RKO (cell line): ENCODE results near the gene AATK.

Source experiments
- DNase-seq: peaks from one replicate; pipeline ENCODE4 v3.0.0-alpha.2; 2016; ENCODE audit warnings: low spot score

Gene AATK

DNA sequence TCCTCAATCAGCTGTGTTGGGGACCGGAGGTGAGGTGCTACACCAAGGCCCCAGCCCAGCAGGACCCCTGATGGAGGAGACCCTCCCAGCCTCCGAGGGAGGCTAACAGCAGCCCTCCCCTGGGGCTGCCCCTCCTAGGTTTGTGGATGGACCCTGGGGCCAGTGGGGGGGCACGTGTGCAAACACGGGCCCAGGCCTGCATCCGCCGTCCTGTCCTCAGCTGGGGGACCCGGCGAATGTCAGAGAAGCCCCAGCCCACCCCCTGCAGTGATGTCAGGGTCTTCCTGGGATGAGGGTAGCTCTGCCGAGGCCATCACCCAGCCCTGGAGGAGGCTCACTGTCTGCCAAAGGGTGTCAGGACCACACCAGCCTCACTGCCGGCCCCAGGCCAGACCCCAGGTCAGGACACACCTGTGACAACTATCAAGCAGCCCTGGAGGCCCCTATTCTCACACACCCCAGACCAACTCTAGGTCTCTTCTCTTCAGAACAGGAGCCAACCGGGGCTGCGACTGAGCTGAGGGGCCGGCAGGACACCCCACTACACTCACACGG is 30.0 kb upstream of the AATK start:
- no peak for DNase-seq

DNA sequence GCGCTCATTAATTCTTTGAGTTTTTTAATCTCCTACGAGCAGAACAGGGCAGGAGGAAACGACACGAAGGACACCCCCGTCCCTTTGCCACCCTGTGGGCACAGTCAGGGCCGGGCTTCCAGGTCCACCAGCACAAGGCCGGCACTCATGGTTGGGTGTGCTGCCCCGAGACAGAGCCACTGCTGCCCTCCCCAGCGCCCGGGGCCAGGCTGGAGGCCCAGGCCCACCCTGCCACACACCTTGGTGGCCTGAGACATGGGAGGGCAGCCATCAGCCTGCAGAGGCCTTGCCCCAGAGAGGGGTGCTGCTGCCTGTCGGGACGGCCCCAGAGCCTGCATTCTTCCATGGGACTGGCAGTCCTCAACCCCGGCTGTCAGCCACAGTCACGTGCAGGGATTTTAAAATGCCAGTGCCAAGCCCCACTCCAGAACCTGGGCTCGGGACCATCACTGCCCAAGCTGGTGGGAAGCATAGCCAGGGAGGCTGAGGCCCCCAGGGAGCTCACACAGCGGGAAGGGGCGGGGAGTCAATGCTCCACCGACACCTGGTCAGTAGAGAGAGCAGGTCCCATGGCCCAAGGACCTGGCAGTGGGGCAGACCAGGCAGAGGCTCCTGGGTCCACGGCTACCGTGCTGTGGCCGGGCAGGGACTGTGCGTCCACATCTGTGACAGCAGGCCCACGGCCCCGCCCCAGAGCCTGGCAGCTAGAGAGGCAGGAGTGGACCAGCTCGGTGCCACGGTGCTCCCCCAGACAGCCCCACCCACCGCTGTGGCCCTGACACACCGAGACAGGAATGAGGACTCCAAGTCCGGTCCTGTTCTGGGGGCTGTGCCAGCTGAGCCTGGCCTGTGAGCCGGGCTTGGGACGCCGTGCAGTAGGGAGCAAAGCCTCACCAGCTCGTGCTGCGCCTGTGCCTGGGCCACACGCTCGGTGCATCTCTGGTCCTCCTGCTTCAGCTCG is 29.2 kb upstream of the AATK start:
- DNase-seq = no peak

DNA sequence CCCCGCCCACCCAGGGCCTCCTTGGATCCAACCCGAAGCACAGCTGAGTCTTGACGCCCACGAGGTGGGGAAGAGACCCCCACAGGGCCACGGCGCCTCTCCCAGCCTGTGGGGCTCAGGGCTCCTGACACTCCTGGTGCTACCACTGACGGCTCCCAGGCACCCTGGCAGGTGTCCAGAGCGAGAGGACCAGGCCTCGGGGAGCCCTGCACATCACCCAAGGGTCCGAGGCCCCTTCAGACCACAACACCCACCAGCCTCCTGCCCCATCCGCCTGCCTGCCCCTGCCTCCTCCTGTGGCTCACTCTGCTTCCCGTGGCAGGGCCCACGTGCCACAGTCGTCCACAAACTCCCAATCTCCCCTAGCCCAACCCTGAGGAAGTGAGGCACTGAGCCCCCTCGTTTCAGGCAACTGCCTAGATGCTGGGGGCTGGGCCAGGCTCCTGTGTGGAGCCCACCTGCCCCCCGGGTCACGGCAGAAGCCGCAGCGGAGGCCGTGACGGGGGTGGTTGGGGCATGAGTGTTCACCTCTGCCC is 28.3 kb upstream of the AATK start:
- DNase-seq = no peak

DNA sequence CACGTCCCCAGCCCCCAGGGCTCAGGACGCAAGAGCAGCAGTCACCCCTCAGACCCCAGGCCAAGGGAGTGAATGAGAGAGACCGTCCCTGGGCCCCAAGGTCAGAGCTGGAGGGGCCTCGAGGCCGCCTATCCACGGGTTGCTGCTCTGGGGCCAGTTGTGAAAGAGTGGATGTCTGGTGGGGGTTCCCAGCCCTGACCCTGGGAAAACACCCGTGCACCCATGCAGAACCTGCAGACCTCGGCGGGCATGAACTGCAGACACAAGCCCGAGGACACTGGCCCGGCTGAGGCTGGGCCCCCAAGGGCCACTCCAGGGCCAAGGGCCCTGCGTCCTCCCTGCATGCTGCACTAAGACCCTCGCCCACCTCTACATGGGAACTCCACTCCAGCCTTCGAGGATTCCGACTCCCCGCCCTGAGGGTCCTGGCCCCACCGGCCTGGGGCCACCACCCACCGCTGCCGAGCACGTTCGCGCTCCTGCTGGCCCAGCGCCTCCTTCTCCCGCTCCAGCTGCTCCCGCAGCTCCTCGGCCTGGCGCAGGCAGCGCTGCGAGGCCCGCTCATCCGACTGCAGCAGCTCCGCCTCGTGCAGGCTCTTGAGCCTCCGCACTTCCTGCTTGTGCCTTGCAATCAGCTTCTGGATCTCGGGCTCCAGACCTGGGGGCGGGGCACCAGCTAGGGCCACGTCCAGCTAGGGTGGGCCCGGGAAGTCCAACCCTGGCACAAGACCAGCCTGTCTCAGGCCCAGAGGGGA is 27.6 kb upstream of the AATK start:
- DNase-seq = no peak

DNA sequence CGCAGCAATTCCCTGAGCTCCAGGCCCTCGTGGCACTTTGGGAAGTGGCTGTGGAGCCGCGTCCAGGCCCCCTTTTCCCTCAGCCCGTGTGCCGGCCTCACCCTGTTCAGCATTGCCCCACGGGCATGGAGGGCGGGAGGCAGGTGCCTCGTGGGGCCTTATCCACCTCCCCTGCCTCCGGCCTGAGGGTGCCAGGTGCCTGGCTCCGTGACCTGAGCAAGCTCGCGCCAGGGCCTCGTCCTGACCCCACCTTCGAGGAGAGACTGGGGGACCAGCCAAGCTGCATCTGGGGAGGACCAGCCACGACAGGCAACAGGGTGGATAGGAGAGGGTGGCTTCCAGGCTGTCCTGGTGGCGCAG is 27.0 kb upstream of the AATK start:
- no peak for DNase-seq

DNA sequence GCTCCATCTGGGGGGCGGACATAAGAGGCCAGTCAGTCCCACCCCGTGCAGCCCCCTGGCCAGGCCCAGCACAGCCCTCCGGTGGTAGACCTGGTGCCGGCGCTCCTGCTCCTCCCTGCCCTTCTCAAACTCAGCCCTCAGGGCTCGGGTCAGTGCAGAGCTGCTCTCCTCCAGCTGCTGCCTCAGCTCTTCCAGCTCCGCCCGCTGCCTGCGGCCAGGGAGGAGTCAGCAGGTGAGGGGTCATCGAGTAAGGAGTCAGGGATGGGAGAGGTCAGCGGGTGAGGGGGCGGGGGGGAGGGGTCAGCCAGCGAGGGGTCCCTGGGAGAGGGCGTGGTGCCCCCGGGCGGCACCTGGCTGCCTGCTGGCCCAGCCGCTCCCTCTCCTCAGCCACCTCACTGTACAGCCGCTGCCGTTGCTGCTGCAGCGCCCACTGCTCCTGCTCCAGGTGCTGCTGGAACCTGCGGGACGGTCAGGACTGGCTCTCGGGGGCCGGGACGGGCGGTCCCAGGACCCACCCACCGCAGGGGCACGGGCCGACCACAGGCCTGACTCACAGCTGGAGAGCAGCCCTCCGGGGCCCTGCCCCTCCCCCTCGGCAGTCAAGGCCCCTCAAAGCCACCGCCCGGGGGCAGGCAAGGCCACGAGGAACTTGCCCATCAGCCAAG is 26.5 kb upstream of the AATK start:
- DNase-seq = no peak

DNA sequence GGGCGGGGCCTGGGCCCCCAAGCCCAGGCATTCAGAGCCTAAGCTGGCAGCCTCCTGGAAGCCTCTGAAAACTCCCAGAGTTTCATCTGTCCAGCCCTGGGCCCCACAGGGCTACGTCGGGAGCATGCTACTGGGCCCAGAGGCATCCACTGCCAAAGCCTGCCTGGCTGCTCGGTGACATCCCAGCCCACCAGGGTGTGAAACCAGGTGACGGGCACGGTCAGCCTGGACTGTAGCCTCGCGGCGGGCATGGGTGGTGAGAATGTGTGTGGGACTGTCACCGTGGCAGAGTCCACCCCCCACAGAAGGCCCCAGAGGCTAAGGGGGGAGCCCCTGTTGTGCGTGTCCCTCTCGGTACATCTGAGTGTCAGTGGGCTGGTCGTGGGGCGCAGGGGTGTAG is 25.6 kb upstream of the AATK start:
- DNase-seq = no peak

DNA sequence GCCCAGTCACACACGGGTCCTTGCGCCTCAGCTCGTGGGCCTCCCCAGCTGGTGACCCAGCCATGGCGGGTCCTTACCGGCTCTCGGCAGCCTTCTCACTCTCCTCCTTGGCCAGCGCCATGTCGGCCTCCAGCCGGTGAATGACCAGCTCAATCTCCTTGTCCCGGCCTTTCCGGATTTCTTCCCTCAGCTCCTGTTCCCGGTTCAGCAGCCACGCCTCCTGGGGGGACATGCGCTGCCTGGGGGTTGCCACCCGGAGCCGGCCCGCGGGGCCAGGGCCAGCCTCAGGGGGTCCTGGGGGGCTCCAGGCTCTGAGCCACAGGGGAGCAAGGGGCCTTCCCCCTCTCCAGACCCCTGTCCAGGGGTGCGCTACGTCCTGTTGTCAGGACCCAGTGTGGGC is 25.1 kb upstream of the AATK start:
- no peak for DNase-seq

DNA sequence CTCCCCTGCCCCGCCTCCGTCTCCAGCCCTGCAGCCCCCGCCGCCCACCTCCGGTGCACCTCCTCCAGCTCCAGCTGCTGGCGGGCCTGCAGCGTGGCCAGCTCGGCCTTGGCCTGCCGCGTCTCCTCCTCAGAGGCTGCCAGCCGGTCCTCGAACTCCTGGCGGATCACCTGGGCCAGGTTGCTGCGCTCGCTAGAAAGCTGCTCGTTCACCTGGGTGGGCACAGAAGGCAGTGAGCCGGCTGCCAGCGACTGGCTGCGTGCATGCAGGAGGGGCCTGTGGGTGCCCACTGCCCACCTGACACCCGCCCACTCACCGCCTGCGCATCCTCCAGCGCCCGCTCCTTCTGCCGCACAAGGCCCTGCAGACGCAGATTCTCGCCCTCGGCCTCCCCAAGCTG is 24.6 kb upstream of the AATK start:
- no peak for DNase-seq

DNA sequence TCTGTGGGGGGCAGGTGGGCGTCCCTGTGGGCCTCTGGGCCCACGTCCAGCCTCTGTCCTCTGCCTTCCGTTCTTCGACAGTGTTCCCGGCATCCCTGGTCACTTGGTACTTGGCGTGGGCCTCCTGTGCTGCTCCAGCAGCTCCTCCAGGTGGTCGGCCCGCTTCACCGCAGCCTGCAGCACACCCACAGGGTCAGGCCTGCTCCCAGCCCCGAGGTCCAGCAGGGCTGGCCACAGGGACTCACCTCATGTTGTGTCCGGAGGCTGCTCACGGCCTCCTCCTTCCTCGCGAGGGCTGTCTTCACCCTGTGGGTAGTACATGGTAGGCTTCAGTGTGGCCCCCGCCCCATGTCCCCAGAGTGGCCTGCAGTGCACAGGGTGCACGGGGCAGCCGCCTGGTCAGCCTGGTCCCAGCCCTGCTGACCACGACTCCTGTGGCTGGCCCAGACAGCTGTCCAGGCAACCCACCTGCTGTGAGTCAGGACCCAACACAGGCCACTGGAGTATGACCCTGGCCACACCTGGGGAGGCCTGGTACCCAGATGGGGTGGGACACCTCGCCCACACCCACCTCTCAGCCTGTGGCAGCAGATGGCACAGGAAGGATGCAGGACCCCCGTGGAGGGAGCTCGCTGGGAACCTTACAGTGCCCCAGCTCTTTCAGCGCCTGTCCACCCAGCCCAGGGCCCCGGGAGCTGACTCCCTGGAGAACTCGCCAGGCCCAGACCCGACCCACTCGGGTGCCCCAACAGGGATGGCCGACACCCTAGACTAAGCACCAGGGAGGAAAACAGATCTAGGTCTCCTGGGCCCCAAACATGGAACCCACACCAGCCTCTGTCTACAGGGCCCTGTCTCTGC is 23.9 kb upstream of the AATK start:
- no peak for DNase-seq

DNA sequence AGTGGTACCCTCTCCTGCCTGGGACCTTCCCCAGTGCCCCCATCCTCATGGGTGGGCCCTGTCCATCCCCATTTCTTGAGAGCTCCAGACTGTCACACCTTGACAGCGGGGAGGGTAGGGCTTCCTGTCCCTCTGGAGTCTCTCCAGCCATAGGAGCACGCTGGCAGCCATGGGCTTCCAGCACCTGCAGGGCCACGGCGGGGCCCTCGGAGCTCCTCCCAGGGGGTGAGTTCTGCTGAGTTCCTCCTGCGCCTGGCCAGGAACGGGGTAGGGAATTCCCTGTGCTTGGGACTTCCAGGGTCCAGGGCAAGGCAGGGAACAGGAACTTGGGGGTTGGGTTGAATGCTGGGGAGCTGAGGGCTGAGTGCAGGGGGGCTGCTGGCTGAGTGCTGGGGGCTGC is 23.0 kb upstream of the AATK start:
- no peak for DNase-seq

DNA sequence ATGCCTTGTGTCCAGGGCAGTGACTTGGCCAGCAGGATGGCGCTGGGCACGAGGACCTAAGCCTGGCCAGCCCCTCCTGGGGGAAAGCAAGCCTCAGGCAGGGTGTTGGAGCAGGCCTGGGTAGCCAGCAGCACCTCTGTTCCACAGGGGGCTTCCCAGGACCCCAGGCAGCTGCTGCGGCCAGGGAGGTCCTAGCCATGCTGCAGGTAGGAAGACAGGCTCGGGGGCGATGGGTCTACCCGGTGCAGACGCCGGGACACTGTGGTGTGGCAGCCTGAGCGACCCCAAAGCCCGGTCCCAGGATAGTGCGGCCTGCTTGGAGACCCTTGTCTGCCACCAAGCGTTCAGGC is 22.4 kb upstream of the AATK start:
- DNase-seq = no peak

DNA sequence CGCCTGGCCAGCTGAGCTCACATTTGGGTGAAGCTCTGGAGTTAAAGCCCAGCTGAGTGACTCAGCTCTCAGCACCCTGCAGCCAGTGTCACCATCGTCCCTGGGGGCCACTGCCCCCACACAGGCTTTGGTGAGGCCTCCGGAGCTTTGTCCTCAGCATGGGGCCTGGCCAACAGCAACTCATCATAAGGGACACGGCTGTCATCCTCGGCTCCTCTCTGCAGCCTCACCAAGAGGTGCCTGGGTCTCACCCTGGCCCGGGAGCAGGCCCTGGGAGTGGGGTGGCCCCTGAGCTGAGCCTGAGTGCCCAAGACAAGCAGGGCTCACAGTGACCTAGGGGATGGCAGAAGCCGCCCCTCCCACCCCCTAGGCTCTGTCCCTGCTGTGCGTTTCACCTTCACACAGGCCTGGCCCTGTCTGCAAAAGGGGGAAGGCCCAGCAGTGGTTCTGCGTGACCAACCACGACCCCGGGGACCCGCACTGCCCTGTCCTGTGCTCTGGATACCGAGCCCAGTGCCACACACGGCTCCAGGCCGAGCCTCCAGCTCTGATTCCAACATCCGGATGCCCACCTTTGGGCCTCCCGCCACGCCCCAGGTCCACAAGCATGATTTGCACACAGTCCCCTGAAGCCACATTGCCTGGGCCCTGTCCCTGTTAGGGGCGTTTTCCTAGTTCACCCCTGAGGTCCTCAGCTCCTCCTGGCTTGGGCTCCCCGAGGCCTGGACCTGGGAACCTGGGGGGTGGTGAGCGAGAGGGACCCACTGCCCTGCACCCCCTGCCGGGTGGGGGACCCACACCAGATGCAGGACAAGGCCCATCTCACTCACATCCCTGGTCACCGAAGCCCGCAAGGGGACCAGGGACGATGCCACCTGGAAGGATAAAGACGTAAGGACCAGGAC is 21.8 kb upstream of the AATK start:
- DNase-seq = no peak

DNA sequence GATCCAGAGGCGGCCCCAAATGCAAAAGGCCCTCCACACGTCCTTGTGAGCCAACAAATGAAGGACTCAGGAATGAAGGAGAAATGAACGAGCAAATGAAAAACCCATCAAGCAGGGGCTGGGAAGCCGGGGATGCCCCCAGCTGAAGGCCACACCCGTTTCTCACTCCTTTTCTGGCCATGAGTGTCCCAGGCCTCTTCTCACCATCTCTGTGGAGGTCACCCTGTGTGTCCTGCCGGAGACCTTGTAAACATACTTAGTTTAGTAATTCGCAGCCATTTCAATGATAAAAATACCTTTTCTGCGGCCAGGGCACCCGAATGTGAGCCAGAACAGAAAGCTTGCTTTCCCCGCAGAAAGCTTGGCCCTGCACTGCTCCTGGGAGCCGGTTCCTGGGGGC is 21.1 kb upstream of the AATK start:
- DNase-seq = no peak

DNA sequence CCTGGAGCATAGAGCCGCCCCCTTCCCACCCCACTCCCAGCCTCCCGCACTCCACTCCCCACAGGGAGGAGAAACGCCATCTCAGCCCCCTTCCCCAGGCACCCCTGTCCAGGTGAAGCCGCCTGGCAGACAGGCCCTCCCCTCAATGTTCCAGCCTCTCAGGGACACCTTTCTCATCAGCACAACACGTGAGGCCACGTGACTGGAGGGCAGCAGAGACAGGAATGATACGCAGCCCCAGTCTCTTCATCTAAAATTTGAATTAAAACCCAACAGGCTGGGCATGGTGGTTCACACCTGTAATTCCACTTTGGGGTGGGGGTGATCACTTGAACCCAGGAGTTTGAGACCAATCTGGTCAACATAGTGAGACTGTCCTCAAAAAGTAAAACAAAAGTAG is 20.2 kb upstream of the AATK start:
- no peak for DNase-seq

DNA sequence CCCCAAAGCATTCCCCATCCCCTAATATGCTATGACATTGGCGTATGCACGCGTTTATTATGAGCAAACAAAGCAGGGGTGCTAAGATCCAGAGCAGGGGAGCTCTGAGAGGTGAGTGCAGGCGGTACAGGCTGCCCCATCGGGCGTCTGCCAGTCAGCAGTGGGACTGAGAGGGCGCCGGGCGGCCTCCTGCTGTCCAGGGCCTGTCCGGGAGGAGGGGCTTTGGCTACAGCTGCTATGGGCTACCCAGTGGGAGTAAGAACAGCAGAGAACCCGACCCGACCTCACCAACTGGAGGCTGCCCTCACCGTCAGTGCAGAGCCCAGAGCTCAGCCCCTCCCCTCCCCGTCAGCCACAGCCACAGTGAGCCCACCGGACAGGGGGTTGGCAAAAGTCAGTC is 18.5 kb upstream of the AATK start:
- DNase-seq = no peak

DNA sequence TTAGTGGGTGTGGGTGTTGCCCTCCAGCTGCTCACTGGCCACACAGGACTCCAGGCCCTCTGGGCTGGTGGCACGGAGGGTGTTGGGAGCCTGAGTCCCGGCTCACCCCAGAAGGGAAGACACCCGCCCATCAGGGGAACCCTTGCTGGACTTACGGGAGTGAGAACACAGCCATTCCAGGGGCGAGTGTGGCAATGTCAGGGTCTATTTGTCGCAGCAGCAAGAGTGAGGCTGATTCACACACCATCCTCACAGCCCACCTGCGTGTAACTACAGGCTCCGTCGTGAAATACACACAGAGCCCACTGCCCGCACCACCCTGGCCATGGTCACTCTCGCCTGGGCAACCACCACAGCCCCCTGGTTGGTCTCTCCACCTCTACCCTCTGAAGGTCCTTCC is 17.8 kb upstream of the AATK start:
- no peak for DNase-seq

DNA sequence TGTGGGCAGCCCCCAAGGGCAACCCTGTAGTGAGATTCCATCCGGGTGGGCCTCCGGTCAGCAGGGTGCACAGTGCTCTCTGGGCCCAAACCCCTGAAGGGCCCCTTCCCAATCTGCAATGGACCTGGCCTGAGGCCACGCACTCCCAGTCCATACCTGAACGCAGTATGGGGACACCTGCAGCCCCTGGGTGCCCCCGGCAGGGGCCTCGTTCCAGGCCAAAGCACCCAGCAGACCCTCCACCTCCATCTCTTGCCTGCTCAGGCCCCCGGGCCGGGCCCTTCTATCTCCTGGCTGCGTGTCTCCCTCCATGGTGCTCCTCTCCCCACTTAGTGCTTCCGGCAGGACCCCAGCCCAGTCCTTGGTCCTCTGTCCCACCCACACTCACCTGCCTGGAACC is 17.3 kb upstream of the AATK start:
- no peak for DNase-seq

DNA sequence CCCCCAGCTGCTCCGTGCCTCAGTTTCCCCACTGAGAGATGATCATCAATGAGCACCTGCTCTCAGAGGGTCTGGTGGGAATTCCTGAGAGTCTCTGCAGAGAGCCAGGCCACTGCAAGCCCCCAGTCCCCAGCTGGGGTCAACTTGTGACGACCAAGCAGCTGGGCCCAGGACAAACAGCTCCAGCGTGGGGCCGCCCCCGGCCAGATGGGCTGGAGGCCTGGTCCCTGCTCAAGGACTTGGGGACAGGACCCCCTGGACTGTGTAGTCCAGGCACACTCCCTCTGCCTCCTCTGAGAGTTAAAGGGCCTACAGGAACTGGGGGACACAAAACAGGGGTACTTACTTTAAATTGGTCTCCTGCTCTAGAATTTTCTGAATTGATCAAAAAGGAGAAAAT is 16.6 kb upstream of the AATK start:
- no peak for DNase-seq

DNA sequence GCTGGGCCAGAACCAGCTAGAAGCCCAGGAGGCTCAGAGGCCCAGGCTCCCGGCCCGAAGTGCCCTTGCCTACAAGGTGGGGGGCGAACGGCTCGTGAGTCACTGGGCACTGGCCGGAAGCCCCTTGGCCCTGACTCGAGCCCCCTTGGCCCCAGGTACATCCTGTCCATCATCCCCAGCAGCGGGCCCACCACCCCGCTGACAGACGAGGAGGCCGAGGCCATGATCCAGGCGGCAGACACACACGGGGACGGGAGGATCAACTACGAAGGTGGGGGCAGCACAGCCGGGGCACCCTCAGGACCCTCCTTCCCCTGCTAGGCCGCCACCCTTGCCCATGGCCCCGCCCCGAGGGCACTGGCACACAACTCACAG is 15.8 kb upstream of the AATK start:
- no peak for DNase-seq
